Middle frontal gyrus (tissue), 1 donor: ENCODE results near the gene PTPRM.

Source experiments
- DNase-seq: peaks from one replicate; pipeline ENCODE4 v3.0.0-alpha.2; 2015; ENCODE audit warnings: low spot score; ENCODE audit errors: extremely low spot score

Gene PTPRM

DNA sequence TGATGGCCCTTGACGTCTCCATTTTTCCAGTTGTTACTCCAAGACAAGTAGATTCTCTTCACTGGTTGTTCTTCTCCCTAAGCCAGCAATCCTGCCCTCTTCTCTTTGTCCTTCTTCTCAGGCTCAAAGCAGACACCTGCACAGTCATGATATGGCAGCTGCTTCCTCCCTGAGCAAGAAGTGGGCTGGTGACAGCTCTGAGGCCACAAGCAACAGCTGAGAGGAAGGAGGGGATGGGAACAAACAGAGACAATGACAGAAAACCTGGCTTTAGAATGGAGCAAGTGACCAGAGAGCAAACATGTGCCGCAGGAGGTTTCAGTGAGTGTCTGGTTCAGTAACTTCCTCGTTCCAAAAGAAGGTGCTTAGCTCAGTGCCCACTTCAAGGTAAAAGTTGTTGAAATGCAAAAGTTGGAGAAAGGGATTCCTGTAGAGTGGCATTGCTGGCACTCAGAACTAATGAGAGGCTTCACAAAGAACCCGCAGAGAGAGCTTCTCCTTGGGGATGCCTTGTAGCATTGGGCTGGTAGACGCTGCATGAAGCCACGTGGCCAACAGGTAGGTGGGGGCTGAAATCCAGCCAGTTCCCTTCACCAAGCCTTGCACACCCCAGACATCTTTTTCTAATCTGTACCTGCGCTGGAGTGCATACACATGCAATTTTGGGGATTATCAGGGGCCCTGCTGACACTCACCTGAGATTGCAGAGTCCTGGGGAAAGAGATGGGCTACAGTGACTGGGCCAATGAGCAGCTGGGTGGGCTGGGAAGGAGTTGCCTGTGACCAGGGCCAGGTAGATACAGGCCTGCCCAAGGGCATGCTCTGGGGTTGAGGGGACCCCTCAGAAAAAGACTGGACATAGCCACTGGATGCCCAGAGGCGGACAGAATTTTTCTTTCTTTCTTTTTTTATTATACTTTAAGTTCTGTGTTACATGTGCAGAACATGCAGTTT, 888.8 kb downstream of the PTPRM start:
- DNase-seq, result no peak
